ENCODE results near the gene GPN2. TPM values are rescaled to one million over a fixed set of nuclear protein-coding genes. Genes with fewer than 3 reads are reported as not detected.

Gene GPN2
- total RNA-seq, 1 donor from 2014 or later, result 9.5 TPM

DNA sequence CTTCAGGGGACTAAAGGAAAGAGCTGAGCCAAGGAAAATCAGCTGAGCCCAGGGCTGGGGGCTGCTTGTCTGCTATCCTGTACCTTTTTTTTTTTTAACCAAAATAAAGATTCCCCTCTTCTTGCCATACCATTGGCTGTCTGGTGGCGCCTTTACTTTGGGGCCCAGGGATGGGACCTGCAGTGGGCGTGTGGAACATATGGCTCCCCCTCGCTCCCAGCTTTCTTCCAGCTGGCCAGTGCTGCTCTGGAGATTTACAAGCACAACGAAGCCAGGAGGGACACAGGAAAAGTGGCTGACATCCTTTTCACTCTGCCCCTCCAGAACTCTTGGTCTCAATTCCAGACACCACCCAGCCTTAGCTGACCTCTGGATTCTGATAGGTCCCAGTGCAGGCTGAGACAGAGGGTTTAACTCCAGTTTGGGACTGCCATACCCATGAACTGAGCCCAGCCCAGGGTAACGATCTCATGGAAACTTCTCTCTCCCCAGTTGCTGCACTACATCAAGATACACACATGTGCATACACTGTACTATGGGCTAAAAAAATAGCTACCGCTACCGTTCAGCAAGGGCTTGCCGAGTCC is 32.5 kb downstream of the GPN2 start:
- no peaks in the 10 kb centered on the region for H3K36me3 ChIP-seq (ENCODE audit: control insufficient read depth, insufficient read depth, low read length)
- TF ChIP-seq, protein P1, sequence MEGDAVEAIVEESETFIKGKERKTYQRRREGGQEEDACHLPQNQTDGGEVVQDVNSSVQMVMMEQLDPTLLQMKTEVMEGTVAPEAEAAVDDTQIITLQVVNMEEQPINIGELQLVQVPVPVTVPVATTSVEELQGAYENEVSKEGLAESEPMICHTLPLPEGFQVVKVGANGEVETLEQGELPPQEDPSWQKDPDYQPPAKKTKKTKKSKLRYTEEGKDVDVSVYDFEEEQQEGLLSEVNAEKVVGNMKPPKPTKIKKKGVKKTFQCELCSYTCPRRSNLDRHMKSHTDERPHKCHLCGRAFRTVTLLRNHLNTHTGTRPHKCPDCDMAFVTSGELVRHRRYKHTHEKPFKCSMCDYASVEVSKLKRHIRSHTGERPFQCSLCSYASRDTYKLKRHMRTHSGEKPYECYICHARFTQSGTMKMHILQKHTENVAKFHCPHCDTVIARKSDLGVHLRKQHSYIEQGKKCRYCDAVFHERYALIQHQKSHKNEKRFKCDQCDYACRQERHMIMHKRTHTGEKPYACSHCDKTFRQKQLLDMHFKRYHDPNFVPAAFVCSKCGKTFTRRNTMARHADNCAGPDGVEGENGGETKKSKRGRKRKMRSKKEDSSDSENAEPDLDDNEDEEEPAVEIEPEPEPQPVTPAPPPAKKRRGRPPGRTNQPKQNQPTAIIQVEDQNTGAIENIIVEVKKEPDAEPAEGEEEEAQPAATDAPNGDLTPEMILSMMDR (IDR thresholded peaks at IDR 0.05; ENCODE audit: insufficient read depth, low read length, poor library complexity, severe bottlenecking), result no peak
- no peak for DNase-seq (ENCODE audit: low read depth)
- no peaks in the 10 kb centered on the region for H3K27me3 ChIP-seq (ENCODE audit: control insufficient read depth, insufficient read depth, low read length)
- H3K4me3 ChIP-seq (ENCODE audit: low read depth, low read length), result no peak overlapping the region

DNA sequence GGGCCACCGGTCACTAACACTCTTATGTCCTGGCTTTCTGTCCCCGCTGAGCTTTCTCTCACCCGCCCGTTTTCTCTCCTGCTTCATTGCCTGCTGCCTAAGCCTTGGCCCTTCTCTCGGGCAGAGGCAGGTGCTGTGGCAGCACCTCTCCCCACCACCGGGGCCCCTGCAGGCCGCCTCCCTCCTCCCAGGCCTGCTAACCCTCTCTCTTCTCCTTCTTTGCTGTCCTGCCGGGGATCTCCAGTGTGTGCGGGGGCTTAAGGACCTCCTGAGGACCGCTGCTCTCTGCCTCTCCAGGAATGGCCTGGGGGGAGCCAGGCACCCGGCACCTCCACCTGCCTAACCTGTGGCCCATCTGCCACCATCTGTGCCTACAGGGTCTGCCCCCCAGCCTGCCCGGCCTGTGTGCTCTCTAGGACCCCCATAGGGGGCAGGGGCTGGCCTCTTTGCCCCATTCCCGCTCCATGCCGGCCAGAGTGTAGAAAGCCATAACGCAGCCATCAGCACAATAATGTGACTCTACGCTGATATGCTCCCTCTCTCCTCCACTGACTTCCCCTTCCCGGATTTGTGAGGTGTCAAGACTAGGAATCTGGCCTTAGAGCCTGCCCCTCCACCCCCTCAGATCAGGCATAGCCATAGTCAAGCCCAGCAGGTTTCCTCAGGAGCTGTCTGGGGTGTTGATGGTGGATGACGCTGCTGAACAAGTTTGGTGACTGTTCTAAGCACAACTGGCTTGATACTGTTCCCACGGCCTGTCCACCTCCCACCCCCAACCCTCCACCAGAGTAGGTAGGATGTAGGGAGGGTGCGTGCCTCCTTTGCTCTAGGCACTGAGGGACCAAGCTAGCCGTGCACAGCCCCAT is 33.2 kb downstream of the GPN2 start:
- TF ChIP-seq, protein P1 (IDR thresholded peaks at IDR 0.05; ENCODE audit: insufficient read depth, low read length, poor library complexity, severe bottlenecking), result no peak
- no peak for DNase-seq (ENCODE audit: low read depth)
- no peaks in the 10 kb centered on the region for H3K36me3 ChIP-seq (ENCODE audit: control insufficient read depth, insufficient read depth, low read length)

DNA sequence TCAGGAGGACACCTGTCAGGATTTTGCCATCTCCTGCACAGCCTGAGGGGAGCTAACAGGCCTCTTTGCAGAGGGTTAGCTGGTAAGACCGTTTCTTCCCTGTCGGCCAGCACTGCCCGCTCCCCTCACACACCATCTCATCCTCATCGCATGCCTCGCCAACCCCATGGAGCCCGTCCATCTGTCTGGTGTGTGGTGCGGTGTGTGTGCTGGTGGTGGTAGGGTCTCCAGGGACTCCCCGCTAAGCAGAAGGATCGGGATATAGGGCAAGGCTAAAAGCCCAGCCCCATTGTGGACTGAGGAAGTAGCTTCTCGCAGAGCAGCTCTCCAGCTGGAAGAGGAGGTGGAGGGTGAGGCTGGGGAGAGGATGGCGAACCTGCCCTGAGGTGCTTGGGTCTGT is 33.9 kb downstream of the GPN2 start:
- Histone ChIP-seq H3K36me3 (ENCODE audit: control insufficient read depth, insufficient read depth, low read length) (peaks cover 2% of the 10 kb centered on the region), H3K27me3 (ENCODE audit: control insufficient read depth, insufficient read depth, low read length) (no peaks in the 10 kb centered on the region), H3K4me3 (ENCODE audit: low read depth, low read length) (no peak overlapping the region)
- TF ChIP-seq, protein P1 (IDR thresholded peaks at IDR 0.05; ENCODE audit: insufficient read depth, low read length, poor library complexity, severe bottlenecking), result no peak
- no peak for DNase-seq (ENCODE audit: low read depth)

More for the DNA sequence above, 33.2 kb downstream of the GPN2 start:
- Histone ChIP-seq H3K27me3 (ENCODE audit: control insufficient read depth, insufficient read depth, low read length) (no peaks in the 10 kb centered on the region), H3K4me3 (ENCODE audit: low read depth, low read length) (no peak overlapping the region)

DNA sequence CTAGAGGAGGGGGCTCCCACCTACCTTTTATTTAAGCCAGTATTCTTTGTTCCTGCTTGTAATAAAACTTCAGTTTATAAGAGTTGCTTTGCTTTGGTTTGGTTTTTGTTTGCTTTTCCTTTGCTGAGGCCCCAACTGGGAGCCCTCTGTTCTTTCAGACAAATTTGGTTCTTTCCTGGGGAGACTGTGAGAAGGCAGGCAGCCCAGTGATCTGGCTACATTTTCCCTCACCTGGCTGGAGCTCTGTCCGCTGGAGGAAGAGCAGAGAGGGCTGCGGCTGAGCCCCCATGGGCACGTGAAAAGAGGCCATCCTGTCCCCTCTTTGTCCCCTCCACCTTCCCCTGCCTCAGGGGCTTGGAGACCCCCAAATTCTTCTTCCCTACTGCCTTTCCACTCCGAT is 34.4 kb downstream of the GPN2 start:
- H3K27me3 ChIP-seq (ENCODE audit: control insufficient read depth, insufficient read depth, low read length), result no peaks in the 10 kb centered on the region
- no peak overlapping the region for H3K4me3 ChIP-seq (ENCODE audit: low read depth, low read length)
- DNase-seq (ENCODE audit: low read depth), result no peak
- H3K36me3 ChIP-seq (ENCODE audit: control insufficient read depth, insufficient read depth, low read length), result peaks cover 2% of the 10 kb centered on the region
- TF ChIP-seq, protein P1 (IDR thresholded peaks at IDR 0.05; ENCODE audit: insufficient read depth, low read length, poor library complexity, severe bottlenecking), result no peak

DNA sequence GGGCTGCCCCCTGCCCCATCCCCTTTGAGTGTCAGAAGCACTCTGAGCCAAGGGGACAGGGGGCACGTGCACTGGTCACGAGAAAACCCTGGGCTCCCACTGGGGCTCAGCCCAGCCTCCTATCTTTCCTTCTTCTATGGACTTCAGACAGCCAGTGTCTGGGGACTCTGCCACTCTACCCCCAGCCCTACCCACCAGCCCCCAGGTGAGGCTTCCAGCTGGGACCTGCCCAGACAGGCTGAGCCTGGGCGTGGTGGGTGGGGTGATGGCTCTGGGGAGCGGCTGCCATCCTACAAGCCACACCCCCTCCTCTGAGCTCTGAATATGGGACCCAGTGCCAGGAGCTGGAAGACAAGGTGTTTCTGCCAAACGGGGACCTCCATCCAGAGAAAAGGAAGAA is 35.2 kb downstream of the GPN2 start:
- Histone ChIP-seq H3K4me3 (ENCODE audit: low read depth, low read length) (no peak overlapping the region), H3K27me3 (ENCODE audit: control insufficient read depth, insufficient read depth, low read length) (no peaks in the 10 kb centered on the region), H3K36me3 (ENCODE audit: control insufficient read depth, insufficient read depth, low read length) (peaks cover 2% of the 10 kb centered on the region)
- no peak for DNase-seq (ENCODE audit: low read depth)
- TF ChIP-seq, protein P1 (IDR thresholded peaks at IDR 0.05; ENCODE audit: insufficient read depth, low read length, poor library complexity, severe bottlenecking), result no peak

Data from kidney epithelial cell (primary cell).